HepG2 (cell line): ENCODE data around the gene KIF26B. TPM values are rescaled to one million over a fixed set of nuclear protein-coding genes. Genes with fewer than 3 reads are reported as not detected.
A peak's percentile ranks its signal among the peaks of the same experiment; 100 is the strongest.

Experiments used
- ATAC-seq: fragments of 200-7000 bp; cut with Tn5 transposase; 3 replicates; pipeline ENCODE4 v1.9.1; 2020; ENCODE audit warnings: mild to moderate bottlenecking, moderate library complexity
- BruUV-seq: library from RNA; stranded (reverse); fragments of 400-500 nt; replicated peaks from 2 replicates; lab custom pipeline; 2021; lab: Mats Ljungman, UMichigan
- CTCF ChIA-PET: fragments of 300-600 bp; formaldehyde crosslinking; extraction: SDS; loops from one replicate; lab custom pipeline; 2021; ENCODE audit warnings: low total read pairs, inconsistent platforms, low intra/inter-chr PET ratio; lab: Yijun Ruan, JAX
- POLR2A ChIA-PET: fragments of 350-600 bp; sonication (Branson Sonifier 250); formaldehyde crosslinking; loops from one replicate; lab custom pipeline; 2020; ENCODE audit warnings: antibody characterized with exemption, inconsistent platforms; lab: Yijun Ruan, JAX
- DNase-seq: peaks from one replicate; pipeline ENCODE4 v3.0.0-alpha.2; 2015; ENCODE audit warnings: low spot score
- FAIRE-seq: peaks from 3 replicates; lab custom pipeline; 2011; peaks lifted over from hg19 to GRCh38; lab: Jason Lieb, UNC
- H2AFZ ChIP-seq: one replicate; pipeline ENCODE4 v1.6.1; 2011; ENCODE audit warnings: low read length, inconsistent platforms
- H3K27ac ChIP-seq: fragments of 300-600 bp; 3 replicates; pipeline ENCODE4 v1.8.0; 2011; ENCODE audit warnings: mixed run types, mild to moderate bottlenecking, mixed read lengths, low read length, inconsistent platforms; ENCODE audit not compliant: insufficient read depth; ENCODE audit errors: extremely low read length
- H3K27me3 ChIP-seq, 2 experiments: fragments of 200-600 bp in 1 of 2; 2 replicates in 1 of 2; 3 replicates in 1 of 2; pipeline versions ENCODE4 v1.6.0 to v1.8.0; 2011; ENCODE audit warnings: low read length in 2 of 2, mild to moderate bottlenecking in 2 of 2, moderate library complexity in 2 of 2, inconsistent platforms in 1 of 2; ENCODE audit not compliant: insufficient read depth in 2 of 2, control insufficient read depth in 1 of 2
- H3K36me3 ChIP-seq, 2 experiments: fragments of 200-600 bp in 1 of 2; replicated peaks in 1 of 2; 2 replicates in 1 of 2; 3 replicates in 1 of 2; pipeline versions ENCODE4 v1.5.1 to v1.8.0; 2011; ENCODE audit warnings: low read length in 2 of 2, inconsistent platforms in 1 of 2; ENCODE audit not compliant: insufficient read depth in 2 of 2, control insufficient read depth in 1 of 2
- H3K4me1 ChIP-seq: 2 replicates; pipeline ENCODE4 v1.5.1; 2012; ENCODE audit warnings: low read length, inconsistent platforms; ENCODE audit not compliant: insufficient read depth
- H3K4me2 ChIP-seq: 2 replicates; pipeline ENCODE4 v1.6.0; 2011; ENCODE audit warnings: low read depth, low read length, inconsistent platforms
- H3K4me3 ChIP-seq, 3 experiments: fragments of 200-600 bp in 1 of 3; sonication (generic), shearing (Covaris generic) in 1 of 3; replicated peaks in 1 of 3; 2 replicates each; pipeline ENCODE4 v1.5.1; 2011 to 2016; ENCODE audit warnings: low read length in 3 of 3, inconsistent platforms in 2 of 3, low read depth in 2 of 3, mild to moderate bottlenecking in 2 of 3, control low read depth in 1 of 3, mixed read lengths in 1 of 3; ENCODE audit not compliant: insufficient read depth in 1 of 3
- H3K79me2 ChIP-seq: one replicate; pipeline ENCODE4 v1.6.1; 2011; ENCODE audit warnings: low read length, inconsistent platforms; ENCODE audit not compliant: insufficient read depth
- H3K9ac ChIP-seq: 2 replicates; pipeline ENCODE4 v1.6.0; 2011; ENCODE audit warnings: mild to moderate bottlenecking, low read depth, low read length, inconsistent platforms; ENCODE audit not compliant: insufficient read depth
- H3K9me3 ChIP-seq: 2 replicates; pipeline ENCODE4 v1.5.1; 2012; ENCODE audit warnings: mild to moderate bottlenecking, low read length
- H4K20me1 ChIP-seq: 2 replicates; pipeline ENCODE4 v1.6.0; 2011; ENCODE audit warnings: inconsistent platforms, mild to moderate bottlenecking, low read length, moderate library complexity; ENCODE audit not compliant: insufficient read depth
- ATF7 ChIP-seq, 2 experiments: fragments of 450-650 bp in 1 of 2; sonication (generic) in 1 of 2; formaldehyde crosslinking in 1 of 2; IDR thresholded peaks; 2 replicates each; pipeline versions ENCODE4 v1.4.0 to v1.6.1; 2016 to 2020; ENCODE audit warnings: antibody characterized with exemption in 1 of 2, mild to moderate bottlenecking in 1 of 2, missing genetic modification reagents in 1 of 2
- DR1 ChIP-seq: sonication (generic); formaldehyde crosslinking; IDR thresholded peaks from 2 replicates; pipeline ENCODE4 v1.8.0; 2021; ENCODE audit warnings: mild to moderate bottlenecking, missing genetic modification reagents, inconsistent platforms
- IKZF4 ChIP-seq: sonication (generic); formaldehyde crosslinking; IDR thresholded peaks from 2 replicates; pipeline ENCODE4 v1.5.1; 2020; ENCODE audit warnings: borderline replicate concordance, mild to moderate bottlenecking, low read depth, missing genetic modification reagents; ENCODE audit errors: not compliant biosample characterization
- SIX4 ChIP-seq: sonication (generic); formaldehyde crosslinking; IDR thresholded peaks from 2 replicates; pipeline ENCODE4 v1.4.0; 2020; ENCODE audit warnings: missing genetic modification reagents
- ZBTB7A ChIP-seq: sonication (generic); formaldehyde crosslinking; IDR thresholded peaks from 2 replicates; pipeline ENCODE4 v1.8.0; 2022; ENCODE audit warnings: mild to moderate bottlenecking, missing genetic modification reagents
- ZFP91 ChIP-seq: sonication (generic); formaldehyde crosslinking; IDR thresholded peaks from 2 replicates; pipeline ENCODE4 v1.9.0; 2022; ENCODE audit warnings: missing genetic modification reagents, mild to moderate bottlenecking, borderline replicate concordance
- ZNF337 ChIP-seq: sonication (generic); formaldehyde crosslinking; IDR thresholded peaks from 2 replicates; pipeline ENCODE4 v1.5.1; 2020; ENCODE audit warnings: missing genetic modification reagents, low read depth, mild to moderate bottlenecking, borderline replicate concordance
- ZNF704 ChIP-seq: sonication (generic); formaldehyde crosslinking; IDR thresholded peaks from 2 replicates; pipeline ENCODE4 v1.8.1; 2023; ENCODE audit warnings: mild to moderate bottlenecking, inconsistent platforms, moderate library complexity, missing genetic modification reagents, borderline replicate concordance
- WGBS: methylation state at CpG from one replicate; pipeline ENCODE4 v1.1.6; 2017; ENCODE audit warnings: low lambda C conversion rate; 5-methylcytosine and 5-hydroxymethylcytosine counted together
- in situ Hi-C: cut with HindIII; loops from 2 replicates; pipeline ENCODE4 v1.10.0; 2017; ENCODE audit warnings: low pct_unique_long_range_greater_than_20kb; ENCODE audit not compliant: extremely low pct_ligation_motif_present
- intact Hi-C: fragments of 100-400 bp; cut with micrococcal nuclease; formaldehyde crosslinking; loops from one replicate; pipeline ENCODE4 v1.10.0; 2022; ENCODE audit not compliant: unreplicated experiment
- polyA plus RNA-seq, 8 experiments: library from polyadenylated mRNA; depleted of rRNA in 3 of 8; stranded (reverse) in 7 of 8; unstranded in 1 of 8; fragments of >200 nt; fragmentation: Illumina TruSeq in 4 of 8; extraction: Trizol in 4 of 8; gene quantifications; 2 replicates each; pipeline versions ENCODE4 v1.2.1 to v1.2.3, GENCODE V29; 2011 to 2016; ENCODE audit warnings: low read depth in 4 of 8, missing spikeins in 1 of 8, mixed read lengths in 1 of 8; ENCODE audit not compliant: insufficient read depth in 1 of 8
- total RNA-seq, 5 experiments: library from RNA; depleted of rRNA; stranded (reverse); fragments of >200 nt; fragmentation: Illumina TruSeq; extraction: Trizol; gene quantifications; 2 replicates each; pipeline ENCODE4 v1.2.3, GENCODE V29; 2016; ENCODE audit warnings: low read depth in 1 of 5
- TF ChIP-seq, protein P1 (sequence below): sonication (generic); formaldehyde crosslinking; IDR thresholded peaks from 2 replicates; pipeline ENCODE4 v1.4.0; 2020; ENCODE audit warnings: mild to moderate bottlenecking, missing genetic modification reagents, borderline replicate concordance

KIF26B gene
- total and polyA plus RNA-seq, 2 of the 13 experiments (the other 11 are each of a cell fraction or from before 2014, with no cell fraction given): 0.08 to 0.09 TPM

- TF ChIP-seq ZFP91 (no peak), SIX4 (CRISPR knock-in tag) (no peak), IKZF4 (no peak), DR1 (no peak), ZBTB7A (CRISPR knock-in tag) (no peak)
- TF ChIP-seq, protein P1, sequence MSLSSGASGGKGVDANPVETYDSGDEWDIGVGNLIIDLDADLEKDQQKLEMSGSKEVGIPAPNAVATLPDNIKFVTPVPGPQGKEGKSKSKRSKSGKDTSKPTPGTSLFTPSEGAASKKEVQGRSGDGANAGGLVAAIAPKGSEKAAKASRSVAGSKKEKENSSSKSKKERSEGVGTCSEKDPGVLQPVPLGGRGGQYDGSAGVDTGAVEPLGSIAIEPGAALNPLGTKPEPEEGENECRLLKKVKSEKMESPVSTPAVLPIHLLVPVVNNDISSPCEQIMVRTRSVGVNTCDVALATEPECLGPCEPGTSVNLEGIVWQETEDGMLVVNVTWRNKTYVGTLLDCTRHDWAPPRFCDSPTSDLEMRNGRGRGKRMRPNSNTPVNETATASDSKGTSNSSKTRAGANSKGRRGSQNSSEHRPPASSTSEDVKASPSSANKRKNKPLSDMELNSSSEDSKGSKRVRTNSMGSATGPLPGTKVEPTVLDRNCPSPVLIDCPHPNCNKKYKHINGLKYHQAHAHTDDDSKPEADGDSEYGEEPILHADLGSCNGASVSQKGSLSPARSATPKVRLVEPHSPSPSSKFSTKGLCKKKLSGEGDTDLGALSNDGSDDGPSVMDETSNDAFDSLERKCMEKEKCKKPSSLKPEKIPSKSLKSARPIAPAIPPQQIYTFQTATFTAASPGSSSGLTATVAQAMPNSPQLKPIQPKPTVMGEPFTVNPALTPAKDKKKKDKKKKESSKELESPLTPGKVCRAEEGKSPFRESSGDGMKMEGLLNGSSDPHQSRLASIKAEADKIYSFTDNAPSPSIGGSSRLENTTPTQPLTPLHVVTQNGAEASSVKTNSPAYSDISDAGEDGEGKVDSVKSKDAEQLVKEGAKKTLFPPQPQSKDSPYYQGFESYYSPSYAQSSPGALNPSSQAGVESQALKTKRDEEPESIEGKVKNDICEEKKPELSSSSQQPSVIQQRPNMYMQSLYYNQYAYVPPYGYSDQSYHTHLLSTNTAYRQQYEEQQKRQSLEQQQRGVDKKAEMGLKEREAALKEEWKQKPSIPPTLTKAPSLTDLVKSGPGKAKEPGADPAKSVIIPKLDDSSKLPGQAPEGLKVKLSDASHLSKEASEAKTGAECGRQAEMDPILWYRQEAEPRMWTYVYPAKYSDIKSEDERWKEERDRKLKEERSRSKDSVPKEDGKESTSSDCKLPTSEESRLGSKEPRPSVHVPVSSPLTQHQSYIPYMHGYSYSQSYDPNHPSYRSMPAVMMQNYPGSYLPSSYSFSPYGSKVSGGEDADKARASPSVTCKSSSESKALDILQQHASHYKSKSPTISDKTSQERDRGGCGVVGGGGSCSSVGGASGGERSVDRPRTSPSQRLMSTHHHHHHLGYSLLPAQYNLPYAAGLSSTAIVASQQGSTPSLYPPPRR (CRISPR knock-in tag): no peak
- TF ChIP-seq, all 625 proteins: peak for 0
These were observed 299.3 kb downstream of the KIF26B start (continued) for GRCh38 chr1:245454051-245454450.

DNA sequence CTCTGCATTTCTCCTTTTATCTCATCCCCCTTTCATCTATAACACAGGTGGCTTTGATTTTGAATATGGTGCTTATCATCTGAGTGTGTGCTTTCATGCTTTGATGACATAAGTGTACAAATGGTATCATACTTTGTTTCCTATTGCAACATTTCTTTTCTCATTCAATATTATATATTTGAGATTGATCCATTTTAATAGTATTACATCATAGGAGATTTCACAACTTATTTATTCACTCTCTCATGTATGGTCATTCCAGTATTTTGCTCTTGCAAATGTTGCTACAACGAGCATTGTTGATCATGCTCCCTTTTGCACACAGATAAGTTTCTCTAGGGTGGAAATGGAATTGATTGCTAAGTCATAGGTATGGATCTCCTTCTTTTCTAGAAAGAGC, 302.8 kb downstream of the KIF26B start:
- no peaks in the 10 kb centered on the region for H3K79me2 ChIP-seq
- H3K27ac ChIP-seq: no peak overlapping the region
- ChIA-PET POLR2A (no interaction called here), CTCF (no interaction called here)
- in situ Hi-C loops: no loop called here
- no peak overlapping the region for H3K4me3 ChIP-seq
- no peak overlapping the region for H3K4me2 ChIP-seq
- DNase-seq (no peak), FAIRE-seq (no peak), ATAC-seq (no peak)
- TF ChIP-seq ATF7 (IDR thresholded peaks at IDR 0.05) (0 out of 2 replicates have a peak, but pooled peaks have one; percentile 10), ATF7 (CRISPR knock-in tag; IDR thresholded peaks at IDR 0.05) (no peak), ZNF704 (CRISPR knock-in tag) (no peak), ZNF337 (CRISPR knock-in tag) (no peak)
- peaks cover 25% of the 10 kb centered on the region for H3K4me1 ChIP-seq
- H2AFZ ChIP-seq: no peak overlapping the region
- intact Hi-C loops: no loop called here
- H4K20me1 ChIP-seq: no peaks in the 10 kb centered on the region
- no peaks in the 10 kb centered on the region for H3K36me3 ChIP-seq
- H3K9me3 ChIP-seq: no peaks in the 10 kb centered on the region
- BruUV-seq: no TSS peak
- H3K27me3 ChIP-seq: no peaks in the 10 kb centered on the region
- no peak overlapping the region for H3K9ac ChIP-seq
- WGBS: 27% methylated on average over 1 of the region's 1 CpG
